H9 (cell line): ENCODE measurements around the gene RAD50. TPM values are rescaled to one million over a fixed set of nuclear protein-coding genes. Genes with fewer than 3 reads are reported as not detected.
"Not testable (repeated sequence)": the region's sequence is repeated elsewhere in the genome, so short reads cannot be mapped to it uniquely, and the experiment has no call there.

ENCODE experiments used
- DNase-seq: peaks from one replicate; pipeline ENCODE4 v3.0.0-alpha.2; 2017
- H2AFZ ChIP-seq: one replicate; pipeline ENCODE4 v1.6.1; 2013; ENCODE audit warnings: mild to moderate bottlenecking, low read length, control low read depth, moderate library complexity
- H2AK5ac ChIP-seq: 2 replicates; pipeline ENCODE4 v1.6.1; 2013; ENCODE audit warnings: low read length, control low read depth, mixed read lengths; ENCODE audit not compliant: insufficient read length
- H2BK120ac ChIP-seq: one replicate; pipeline ENCODE4 v1.6.1; 2013; ENCODE audit warnings: low read depth, mild to moderate bottlenecking, low read length, control low read depth, inconsistent platforms; ENCODE audit not compliant: poor library complexity, severe bottlenecking
- H2BK12ac ChIP-seq: 2 replicates; pipeline ENCODE4 v1.6.1; 2013; ENCODE audit warnings: low read length, control low read depth, mixed read lengths, low read depth; ENCODE audit not compliant: insufficient read length
- H2BK15ac ChIP-seq: 2 replicates; pipeline ENCODE4 v1.6.1; 2013; ENCODE audit warnings: low read depth, low read length, control low read depth
- H2BK20ac ChIP-seq: one replicate; pipeline ENCODE4 v1.6.1; 2013; ENCODE audit warnings: low read depth, mild to moderate bottlenecking, low read length, control low read depth, inconsistent platforms; ENCODE audit not compliant: poor library complexity, severe bottlenecking
- H2BK5ac ChIP-seq: 2 replicates; pipeline ENCODE4 v1.6.1; 2013; ENCODE audit warnings: low read length, control low read depth, mixed read lengths; ENCODE audit not compliant: insufficient read length
- H3K14ac ChIP-seq: 2 replicates; pipeline ENCODE4 v1.6.1; 2013; ENCODE audit warnings: low read length, control low read depth; ENCODE audit not compliant: insufficient read depth
- H3K18ac ChIP-seq: 2 replicates; pipeline ENCODE4 v1.6.1; 2013; ENCODE audit warnings: low read depth, mild to moderate bottlenecking, mixed read lengths, low read length, control low read depth; ENCODE audit not compliant: insufficient read length
- H3K23ac ChIP-seq: 2 replicates; pipeline ENCODE4 v1.6.1; 2013; ENCODE audit warnings: low read length, control low read depth, mixed read lengths, low read depth; ENCODE audit not compliant: insufficient read length
- H3K23me2 ChIP-seq: 2 replicates; pipeline ENCODE4 v1.6.1; 2013; ENCODE audit warnings: low read depth, mild to moderate bottlenecking, mixed read lengths, low read length, control low read depth; ENCODE audit not compliant: insufficient read length, poor library complexity, severe bottlenecking
- H3K27ac ChIP-seq: 2 replicates; pipeline ENCODE4 v1.5.1; 2013; ENCODE audit warnings: low read length, control low read depth, mixed read lengths, low read depth; ENCODE audit not compliant: insufficient read length
- H3K27me3 ChIP-seq: 2 replicates; pipeline ENCODE4 v1.6.1; 2013; ENCODE audit warnings: low read length, control low read depth, inconsistent platforms; ENCODE audit not compliant: insufficient read depth
- H3K4ac ChIP-seq: 2 replicates; pipeline ENCODE4 v1.6.1; 2013; ENCODE audit warnings: low read depth, mild to moderate bottlenecking, control low read depth, inconsistent platforms, low read length, moderate library complexity
- H3K4me1 ChIP-seq: 2 replicates; pipeline ENCODE4 v1.6.1; 2013; ENCODE audit warnings: low read length, control low read depth, inconsistent platforms; ENCODE audit not compliant: insufficient read depth
- H3K4me2 ChIP-seq: 2 replicates; pipeline ENCODE4 v1.6.1; 2013; ENCODE audit warnings: low read length, control low read depth, mixed read lengths; ENCODE audit not compliant: insufficient read length, insufficient read depth
- H3K56ac ChIP-seq: 2 replicates; pipeline ENCODE4 v1.6.1; 2013; ENCODE audit warnings: low read depth, mild to moderate bottlenecking, mixed read lengths, low read length, control low read depth; ENCODE audit not compliant: insufficient read length
- H3K79me1 ChIP-seq: 2 replicates; pipeline ENCODE4 v1.6.1; 2013; ENCODE audit warnings: low read depth, mild to moderate bottlenecking, moderate library complexity, low read length, control low read depth, inconsistent platforms; ENCODE audit not compliant: insufficient read depth, poor library complexity, severe bottlenecking
- H3K79me2 ChIP-seq: 2 replicates; pipeline ENCODE4 v1.6.1; 2013; ENCODE audit warnings: low read length, control low read depth, inconsistent platforms; ENCODE audit not compliant: insufficient read depth
- H3K9ac ChIP-seq: 2 replicates; pipeline ENCODE4 v1.6.1; 2013; ENCODE audit warnings: low read length, control low read depth, mixed read lengths; ENCODE audit not compliant: insufficient read length; ENCODE audit errors: extremely low read depth
- H3K9me3 ChIP-seq: one replicate; pipeline ENCODE4 v1.6.1; 2013; ENCODE audit warnings: low read depth, low read length, inconsistent platforms; ENCODE audit not compliant: control insufficient read depth
- H3T11ph ChIP-seq: one replicate; pipeline ENCODE4 v1.6.1; 2013; ENCODE audit warnings: mild to moderate bottlenecking, low read length, control low read depth, inconsistent platforms
- H4K20me1 ChIP-seq: one replicate; pipeline ENCODE4 v1.6.1; 2013; ENCODE audit not compliant: control insufficient read depth, insufficient read length, insufficient read depth
- H4K5ac ChIP-seq: 2 replicates; pipeline ENCODE4 v1.6.1; 2013; ENCODE audit warnings: low read depth, mild to moderate bottlenecking, mixed read lengths, low read length, control low read depth; ENCODE audit not compliant: insufficient read length
- H4K8ac ChIP-seq: replicated peaks from 2 replicates; pipeline ENCODE4 v1.6.1; 2013; ENCODE audit warnings: low read length, control low read depth, mixed read lengths, low read depth; ENCODE audit not compliant: insufficient read length
- H4K91ac ChIP-seq: 2 replicates; pipeline ENCODE4 v1.6.1; 2013; ENCODE audit warnings: low read depth, mild to moderate bottlenecking, moderate library complexity, mixed read lengths, low read length, control low read depth; ENCODE audit not compliant: insufficient read length
- H3K27ac Mint-ChIP-seq, 3 experiments: 2 replicates in 2 of 3; 3 replicates in 1 of 3; pipeline ENCODE4 v1.8.0; 2020 to 2021; ENCODE audit warnings: mixed read lengths in 3 of 3, mild to moderate bottlenecking in 1 of 3, moderate library complexity in 1 of 3
- H3K27me3 Mint-ChIP-seq: 2 replicates; pipeline ENCODE4 v1.8.0; 2021; ENCODE audit warnings: low read depth, mild to moderate bottlenecking, moderate library complexity, mixed read lengths
- H3K36me3 Mint-ChIP-seq, 3 experiments: 2 replicates in 2 of 3; 3 replicates in 1 of 3; pipeline ENCODE4 v1.8.0; 2020 to 2021; ENCODE audit warnings: low read depth in 3 of 3, mixed read lengths in 3 of 3; ENCODE audit not compliant: insufficient read depth in 1 of 3
- H3K4me1 Mint-ChIP-seq, 2 experiments: 2 replicates each; pipeline ENCODE4 v1.8.0; 2020; ENCODE audit warnings: mixed read lengths in 2 of 2
- H3K4me3 Mint-ChIP-seq, 2 experiments: 2 replicates in 1 of 2; 3 replicates in 1 of 2; pipeline ENCODE4 v1.8.0; 2020 to 2021; ENCODE audit warnings: mild to moderate bottlenecking in 2 of 2, mixed read lengths in 2 of 2, moderate library complexity in 1 of 2
- H3K9me3 Mint-ChIP-seq, 2 experiments: 2 replicates in 1 of 2; 3 replicates in 1 of 2; pipeline ENCODE4 v1.8.0; 2020; ENCODE audit warnings: mild to moderate bottlenecking in 2 of 2, mixed read lengths in 2 of 2, moderate library complexity in 1 of 2
- CTCF ChIP-seq: fragments of 200-600 bp; sonication (generic); conservative IDR thresholded peaks from 3 replicates; pipeline ENCODE4 v1.8.0; 2021; ENCODE audit warnings: antibody characterized with exemption, mild to moderate bottlenecking
- WGBS: extraction: QIAGEN DNeasy Blood & Tissue Kit; methylation state at CpG from one replicate; pipeline ENCODE4 v1.1.7; 2013; ENCODE audit warnings: missing lambda C conversion rate, low lambda C conversion rate, mixed read lengths; ENCODE audit not compliant: insufficient read length; ENCODE audit errors: extremely low coverage; 5-methylcytosine and 5-hydroxymethylcytosine counted together
- total RNA-seq: library from RNA; stranded (reverse); gene quantifications from 2 replicates; pipeline ENCODE4 v1.2.1, GENCODE V29; 2021

The RAD50 gene
- total RNA-seq, 1 experiment from 2014 or later, result 46.1 TPM

GRCh38 chr5:132510076-132510475 lies 46.7 kb upstream of the RAD50 start:
- H3K4me2 ChIP-seq, result no peak overlapping the region

GRCh38 chr5:132513618-132514336 lies 43.0 kb upstream of the RAD50 start:
- H3K27ac ChIP-seq, H3K27ac Mint-ChIP-seq, H2BK12ac ChIP-seq, H4K5ac ChIP-seq, H4K20me1 ChIP-seq, H2AK5ac ChIP-seq, H2BK120ac ChIP-seq, H4K8ac ChIP-seq, H2BK5ac ChIP-seq, H3K27me3 ChIP-seq, H3K18ac ChIP-seq, H3K79me2 ChIP-seq, H3T11ph ChIP-seq, H2AFZ ChIP-seq, H3K9ac ChIP-seq, H3K14ac ChIP-seq, H3K79me1 ChIP-seq, H3K4ac ChIP-seq, H3K27me3 Mint-ChIP-seq, H2BK20ac ChIP-seq, H4K91ac ChIP-seq, DNase-seq, H3K4me1 ChIP-seq, H3K56ac ChIP-seq, H3K4me2 ChIP-seq, H3K9me3 ChIP-seq, H3K23me2 ChIP-seq, H2BK15ac ChIP-seq, H3K23ac ChIP-seq, H3K4me1 Mint-ChIP-seq: not testable (repeated sequence)
- H3K4me3 Mint-ChIP-seq, result peak overlapping the region in 1 of 2 experiments; percentile 44; a peak in 2 of 5 replicates
- H3K36me3 Mint-ChIP-seq, result peaks cover 9 to 35% (median 13%) of the 10 kb centered on the region in 3 experiments
- H3K9me3 Mint-ChIP-seq, result peaks cover 18 to 41% of the 10 kb centered on the region in 2 experiments
- WGBS, result no CpG with 5 or more reads among the region's 25 CpGs

More at GRCh38 chr5:132510076-132510475, 46.7 kb upstream of the RAD50 start:
- H3K9ac ChIP-seq, result no peak overlapping the region
- H3T11ph ChIP-seq, result no peak overlapping the region
- no peak overlapping the region for H3K27ac Mint-ChIP-seq
- no peak overlapping the region for H3K4me3 Mint-ChIP-seq
- no peak overlapping the region for H4K91ac ChIP-seq
- no peak overlapping the region for H3K23ac ChIP-seq
- H3K79me1 ChIP-seq, result no peaks in the 10 kb centered on the region
- no peak overlapping the region for H2BK120ac ChIP-seq
- no peak overlapping the region for H2BK20ac ChIP-seq
- H4K20me1 ChIP-seq, result no peaks in the 10 kb centered on the region
- TF ChIP-seq CTCF, result no peak
- H2BK12ac ChIP-seq, result no peak overlapping the region
- no peaks in the 10 kb centered on the region for H3K79me2 ChIP-seq
- H3K9me3 Mint-ChIP-seq, result peaks cover 18 to 41% of the 10 kb centered on the region in 2 experiments
- no peak overlapping the region for H3K14ac ChIP-seq
- H4K5ac ChIP-seq, result no peak overlapping the region
- no peaks in the 10 kb centered on the region for H3K27me3 Mint-ChIP-seq
- H3K9me3 ChIP-seq, result no peaks in the 10 kb centered on the region
- H2BK15ac ChIP-seq, result no peak overlapping the region
- H2AK5ac ChIP-seq, result no peak overlapping the region
- H3K4me1 ChIP-seq, result no peaks in the 10 kb centered on the region
- no peak overlapping the region for H2BK5ac ChIP-seq
- no peak overlapping the region for H2AFZ ChIP-seq
- no peaks in the 10 kb centered on the region for H3K23me2 ChIP-seq
- H3K27ac ChIP-seq, result no peak overlapping the region
- no peak overlapping the region for H3K4ac ChIP-seq
- H3K4me1 Mint-ChIP-seq, result peaks cover 8 to 9% of the 10 kb centered on the region in 2 experiments
- H3K27me3 ChIP-seq, result no peaks in the 10 kb centered on the region
- H4K8ac ChIP-seq, result no peak overlapping the region
- H3K36me3 Mint-ChIP-seq, result peaks cover 9 to 35% (median 13%) of the 10 kb centered on the region in 3 experiments
- no peak overlapping the region for H3K18ac ChIP-seq
- DNase-seq, result no peak
- H3K56ac ChIP-seq, result no peak overlapping the region
